ENCODE results near the gene AATF.

AATF gene

DNA sequence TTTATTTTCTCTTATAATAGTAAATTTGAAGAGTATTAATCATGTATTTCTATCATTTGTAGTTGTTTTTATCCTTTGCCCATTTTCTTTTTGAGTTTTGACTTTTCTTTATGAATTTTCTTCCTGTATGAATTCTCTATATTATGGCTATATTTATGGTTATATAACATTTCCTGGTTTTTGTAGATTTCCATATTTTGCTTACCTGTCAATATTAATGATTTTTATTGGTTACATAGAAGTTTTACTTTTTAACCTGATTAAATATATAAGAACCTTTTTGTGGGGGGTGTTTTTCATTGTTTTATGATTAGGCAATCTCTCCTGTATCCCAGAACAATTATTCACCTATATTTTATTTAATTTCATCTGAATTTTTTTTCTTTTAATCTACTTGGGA, 93.2 kb downstream of the AATF start:
- H3K4me3 ChIP-seq (ENCODE audit: low read depth, low read length): no peak overlapping the region

DNA sequence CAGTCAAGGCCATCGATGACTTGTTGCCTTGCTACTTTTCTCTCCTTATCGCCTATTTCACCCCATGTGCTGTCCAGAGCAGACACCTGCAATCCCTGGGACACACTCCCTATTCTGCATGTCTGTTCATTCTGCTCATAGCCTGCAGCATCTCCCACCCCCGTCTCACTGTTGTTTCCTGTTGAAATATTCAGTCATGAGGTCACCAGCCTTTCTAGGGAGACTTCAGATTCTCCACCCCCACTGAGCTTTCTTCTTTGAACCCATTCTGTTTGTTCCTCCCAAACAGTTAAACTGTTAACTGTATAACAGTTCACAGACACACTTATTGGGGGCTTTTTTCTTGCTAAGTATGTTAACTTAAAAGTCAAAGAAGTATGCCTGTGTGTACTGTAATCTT, 94.4 kb downstream of the AATF start:
- H3K4me3 ChIP-seq (ENCODE audit: low read depth, low read length): no peak overlapping the region

GRCh38 chr17:37045351-37045922, 96.7 kb downstream of the AATF start:
- no peak overlapping the region for H3K4me3 ChIP-seq (ENCODE audit: low read depth, low read length)

DNA sequence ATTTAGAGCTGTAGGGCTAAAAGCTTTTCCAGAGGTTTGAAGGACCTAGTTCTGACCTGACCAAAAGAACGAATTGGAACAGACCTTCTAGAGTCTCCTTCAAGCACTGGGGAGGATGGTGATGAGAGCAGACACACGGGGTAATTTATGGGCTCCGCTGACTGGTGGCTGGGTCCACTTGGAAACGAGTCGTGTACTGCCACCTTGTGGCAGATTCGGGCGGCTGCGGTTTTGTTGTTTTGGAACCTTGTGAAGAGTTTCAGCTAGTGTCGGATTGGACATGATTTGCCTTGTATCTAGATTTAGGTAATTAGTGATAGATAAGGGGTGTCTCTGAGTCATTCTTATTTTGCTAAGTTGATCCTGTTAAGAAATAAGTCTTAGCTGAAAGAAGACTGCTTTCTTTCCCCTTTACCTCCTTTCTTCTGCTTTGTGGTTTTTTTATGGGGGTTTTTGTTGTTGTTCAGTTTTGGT, 98.9 kb downstream of the AATF start:
- no peak overlapping the region for H3K4me3 ChIP-seq (ENCODE audit: low read depth, low read length)

DNA sequence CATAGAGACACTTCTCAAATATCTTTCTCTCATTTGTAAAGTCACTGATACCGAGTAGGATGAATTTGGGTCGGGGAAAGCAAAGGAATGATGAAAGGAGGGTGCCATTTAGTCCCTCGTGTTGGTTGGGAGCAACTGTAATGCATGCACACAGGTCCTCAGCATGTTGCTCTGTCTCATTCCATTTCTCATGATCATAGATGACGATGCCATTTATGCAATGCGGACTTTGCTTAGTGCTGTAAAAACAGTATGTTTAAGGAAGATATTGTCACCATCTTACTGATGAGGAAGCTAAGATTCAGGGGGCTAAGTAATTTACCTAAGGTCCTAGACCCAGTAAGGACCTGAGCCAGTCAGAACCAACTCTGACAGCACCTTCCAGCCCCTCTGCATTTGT, 100.1 kb downstream of the AATF start:
- no peak overlapping the region for H3K4me3 ChIP-seq (ENCODE audit: low read depth, low read length)

GRCh38 chr17:37050920-37051319, 102.2 kb downstream of the AATF start:
- H3K4me3 ChIP-seq (ENCODE audit: low read depth, low read length): no peak overlapping the region

GRCh38 chr17:37051381-37051780, 102.6 kb downstream of the AATF start:
- no peak overlapping the region for H3K4me3 ChIP-seq (ENCODE audit: low read depth, low read length)

GRCh38 chr17:37051833-37052232, 103.1 kb downstream of the AATF start:
- no peak overlapping the region for H3K4me3 ChIP-seq (ENCODE audit: low read depth, low read length)

DNA sequence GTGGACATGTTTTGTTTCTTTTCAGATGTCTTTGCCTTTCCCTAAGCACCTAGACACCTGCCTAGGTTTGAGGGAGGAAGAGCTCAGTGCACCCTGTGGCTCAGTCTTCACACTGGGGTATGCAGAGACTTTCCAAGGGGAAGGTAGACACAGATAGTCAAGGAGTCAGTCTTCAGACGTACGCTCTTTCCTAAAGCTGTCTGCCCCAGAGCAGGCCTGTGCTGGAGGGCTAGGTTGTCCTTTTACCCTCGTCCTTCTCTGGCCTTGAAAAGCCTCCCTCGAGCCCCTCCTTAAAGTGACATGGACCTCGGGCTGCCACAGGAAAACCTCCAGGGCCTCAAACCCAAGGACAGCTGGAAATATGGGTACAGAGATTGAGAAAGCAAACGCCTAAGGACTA, 103.7 kb downstream of the AATF start:
- H3K4me3 ChIP-seq (ENCODE audit: low read depth, low read length): no peak overlapping the region

DNA sequence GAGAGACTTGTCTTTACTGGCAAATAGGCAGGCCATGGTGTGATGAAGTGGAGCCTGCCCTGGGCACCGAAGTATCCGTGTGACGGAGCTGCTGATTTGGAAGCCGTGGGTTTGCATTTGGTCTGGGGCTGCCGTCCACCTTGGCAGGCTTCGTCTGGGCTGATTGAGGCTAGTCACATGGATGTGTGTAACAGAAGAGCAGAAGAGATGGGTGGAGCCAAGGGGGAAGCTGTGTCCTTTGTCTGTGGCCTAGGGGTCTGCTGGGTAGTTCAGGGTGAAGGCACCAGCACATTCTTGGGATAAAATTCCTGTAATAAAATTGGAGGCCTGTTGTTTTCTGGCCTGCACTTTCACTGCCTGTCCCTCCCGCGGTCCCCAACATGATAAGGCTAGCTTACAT, 106.1 kb downstream of the AATF start:
- H3K4me3 ChIP-seq (ENCODE audit: low read depth, low read length): no peak overlapping the region

GRCh38 chr17:37056622-37057021, 107.9 kb downstream of the AATF start:
- H3K4me3 ChIP-seq (ENCODE audit: low read depth, low read length): no peak overlapping the region

DNA sequence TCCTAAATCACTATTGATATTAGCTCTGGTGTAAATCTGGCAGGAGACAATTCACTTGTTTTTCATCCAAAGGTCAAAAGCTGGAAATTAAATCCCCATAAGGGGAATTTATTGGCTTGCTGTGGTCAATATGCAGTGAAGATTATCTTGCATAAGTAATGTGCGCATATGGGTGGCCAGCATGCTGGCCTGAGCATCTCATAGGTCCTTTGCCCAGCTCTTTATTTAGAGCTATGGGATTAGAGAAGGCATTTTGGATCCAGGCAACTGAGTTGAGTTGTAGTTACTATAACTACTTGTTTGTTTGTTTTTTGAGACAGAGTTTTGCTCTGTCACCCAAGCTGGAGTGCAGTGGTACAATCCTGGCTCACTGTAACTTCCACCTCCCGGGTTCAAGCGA, 110.7 kb downstream of the AATF start:
- H3K4me3 ChIP-seq (ENCODE audit: low read depth, low read length): no peak overlapping the region

DNA sequence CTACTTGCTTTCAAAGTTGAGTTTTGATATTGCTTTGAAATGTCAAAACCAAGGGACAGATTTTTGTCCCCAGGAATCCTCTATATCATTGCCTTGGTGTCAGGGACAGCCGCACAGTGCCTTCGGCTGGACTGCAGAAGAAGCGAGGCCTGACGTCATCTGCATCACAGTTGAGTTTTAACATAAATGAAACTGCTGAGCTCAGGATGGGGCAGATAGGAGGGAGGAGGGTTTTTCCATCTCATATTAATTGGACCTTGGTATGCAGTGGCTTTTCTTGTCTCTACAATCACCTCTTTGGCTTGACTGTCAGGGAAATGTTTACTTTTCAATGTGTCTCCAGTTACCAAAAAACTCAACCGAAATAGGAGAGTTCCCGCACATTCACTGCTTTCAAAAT, 111.3 kb downstream of the AATF start:
- no peak overlapping the region for H3K4me3 ChIP-seq (ENCODE audit: low read depth, low read length)

- no peak overlapping the region for H3K4me3 ChIP-seq (ENCODE audit: low read depth, low read length)
Measured at GRCh38 chr17:37060928-37061327, 112.2 kb downstream of the AATF start.

DNA sequence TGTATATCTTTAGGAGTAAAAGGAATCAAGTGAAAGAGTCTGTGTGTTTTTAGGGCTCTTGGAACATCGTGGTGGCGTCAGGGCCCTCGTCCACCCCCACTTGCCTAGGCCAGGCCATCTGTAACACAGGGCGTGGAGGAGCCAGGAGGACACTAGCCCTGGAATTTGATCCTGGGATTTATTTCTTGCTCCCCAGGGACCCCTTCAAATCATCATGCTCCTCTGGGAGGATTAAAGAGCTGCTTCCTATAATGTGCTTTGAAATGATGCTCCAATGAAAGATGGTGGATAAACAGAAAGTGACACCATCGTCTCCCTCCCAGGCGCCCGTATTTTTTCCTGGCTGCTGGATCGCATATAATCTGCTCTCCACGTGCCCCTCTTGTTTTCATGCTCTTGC, 113.3 kb downstream of the AATF start:
- H3K4me3 ChIP-seq (ENCODE audit: low read depth, low read length): no peak overlapping the region

DNA sequence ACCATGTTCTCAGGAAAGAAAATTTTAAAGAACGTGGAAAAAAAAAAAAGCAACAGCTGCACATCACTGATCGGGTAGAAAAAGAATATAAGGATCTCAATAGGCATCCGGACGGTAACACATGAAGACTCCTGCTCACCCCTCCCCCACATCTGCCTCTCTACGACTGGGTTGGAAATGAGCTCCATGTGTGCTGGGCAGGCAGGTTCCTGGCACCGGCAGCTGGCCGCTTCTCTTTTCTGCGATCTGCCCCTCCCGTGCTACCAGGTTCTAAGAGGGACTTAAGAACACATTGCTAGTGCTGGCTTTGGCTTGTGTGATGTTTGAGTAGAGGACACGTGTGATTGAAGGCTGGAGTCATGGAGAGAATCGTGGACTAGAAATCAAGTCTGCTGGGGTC, 115.5 kb downstream of the AATF start:
- no peak overlapping the region for H3K4me3 ChIP-seq (ENCODE audit: low read depth, low read length)

- no peak overlapping the region for H3K4me3 ChIP-seq (ENCODE audit: low read depth, low read length)
Measured at GRCh38 chr17:37064956-37065355, 116.2 kb downstream of the AATF start.

GRCh38 chr17:37065486-37066321, 117.0 kb downstream of the AATF start:
- no peak overlapping the region for H3K4me3 ChIP-seq (ENCODE audit: low read depth, low read length)

- no peak overlapping the region for H3K4me3 ChIP-seq (ENCODE audit: low read depth, low read length)
Measured at GRCh38 chr17:37066322-37067255, 117.8 kb downstream of the AATF start.

GRCh38 chr17:37067555-37068111, 118.9 kb downstream of the AATF start:
- H3K4me3 ChIP-seq (ENCODE audit: low read depth, low read length): no peak overlapping the region

- no peak overlapping the region for H3K4me3 ChIP-seq (ENCODE audit: low read depth, low read length)
Measured at GRCh38 chr17:37068266-37068665, 119.5 kb downstream of the AATF start.
